ENCODE measurements around the gene SPRED1.

SPRED1 gene
- 0.53 to 7.9 (median 3.1) reads per million in 4 experiments for total RNA-seq

DNA sequence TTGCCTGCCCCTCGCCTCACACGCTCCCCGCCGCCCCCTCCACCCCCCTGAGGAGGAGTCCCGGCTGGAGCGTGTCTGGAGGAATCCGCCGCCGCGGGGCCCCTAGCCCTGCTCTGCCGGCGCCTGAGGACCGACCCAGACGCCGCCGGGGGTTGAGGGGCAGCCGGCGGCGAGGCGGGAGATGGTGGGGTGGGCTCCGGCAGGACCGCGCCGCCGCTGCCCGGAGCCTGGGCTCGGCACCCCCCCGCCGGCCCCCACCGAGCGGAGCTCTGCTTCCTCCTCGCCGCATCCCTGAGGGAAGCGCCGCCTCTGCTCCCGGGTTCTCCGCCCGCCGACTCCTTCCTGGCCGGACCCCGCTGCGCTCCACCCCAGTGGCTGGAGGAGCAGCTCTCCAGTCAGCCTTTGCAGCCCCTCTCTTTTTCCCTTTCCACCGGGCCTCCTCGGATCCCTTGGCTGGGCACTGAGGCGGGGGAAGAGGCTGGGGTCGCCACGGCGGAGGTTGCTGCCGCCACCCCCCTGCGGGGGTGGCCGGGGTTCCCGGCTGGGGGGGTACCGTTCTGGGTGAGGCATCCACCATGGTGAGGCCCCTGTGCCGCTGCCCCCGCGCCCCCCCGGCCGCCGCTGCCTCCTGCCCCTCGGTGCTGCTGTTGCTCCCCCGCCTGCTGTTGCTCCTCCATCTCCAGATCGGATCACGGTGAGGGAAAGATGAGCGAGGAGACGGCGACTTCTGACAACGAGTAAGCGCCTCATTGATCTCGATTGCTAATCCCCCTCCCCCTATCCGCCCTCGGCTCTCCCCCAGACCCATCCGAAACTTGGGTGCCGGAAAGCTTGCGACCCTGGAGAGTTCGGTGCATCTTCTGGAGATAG lies at the start of gene SPRED1:
Gene SPRED1, plus strand, starts transcription at position 356 of the 870 bp plus-strand sequence. Its CDS starts 350 bp downstream, at position 706.
- no peak for DNase-seq

DNA sequence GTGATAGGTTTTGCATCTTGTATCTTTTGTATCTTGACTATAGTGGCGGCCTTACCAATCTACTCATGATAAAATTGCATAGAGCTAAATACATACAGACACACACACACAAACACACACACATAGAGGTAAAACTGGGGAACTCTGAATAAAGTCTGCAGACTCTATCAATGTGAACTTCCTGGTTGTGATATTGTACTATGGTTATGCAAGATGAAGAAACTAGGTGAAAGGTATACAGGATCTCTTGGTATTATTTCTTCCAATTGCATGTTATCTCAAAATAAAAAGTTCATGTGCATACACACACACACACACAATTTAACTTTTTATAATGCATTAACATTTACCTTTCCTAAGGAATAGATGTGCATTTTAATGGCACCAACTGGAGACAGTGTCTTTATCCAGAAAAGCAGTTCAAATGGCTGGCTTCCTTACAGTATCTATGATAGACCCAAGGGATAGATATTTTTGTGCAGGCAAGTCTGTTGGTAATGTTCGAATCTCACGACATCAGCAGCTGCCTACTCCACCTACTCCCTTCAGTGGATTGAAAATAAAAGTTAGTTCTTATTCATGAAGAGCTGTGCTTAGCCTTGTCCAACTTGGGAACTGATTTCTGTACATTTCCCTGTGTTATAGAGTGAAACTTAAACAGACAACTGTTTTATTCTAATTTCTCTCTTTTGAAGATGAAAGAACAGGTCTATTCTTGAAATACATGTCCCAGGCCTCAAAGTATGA lies 46.9 kb upstream of the SPRED1 start:
- DNase-seq: no peak

DNA sequence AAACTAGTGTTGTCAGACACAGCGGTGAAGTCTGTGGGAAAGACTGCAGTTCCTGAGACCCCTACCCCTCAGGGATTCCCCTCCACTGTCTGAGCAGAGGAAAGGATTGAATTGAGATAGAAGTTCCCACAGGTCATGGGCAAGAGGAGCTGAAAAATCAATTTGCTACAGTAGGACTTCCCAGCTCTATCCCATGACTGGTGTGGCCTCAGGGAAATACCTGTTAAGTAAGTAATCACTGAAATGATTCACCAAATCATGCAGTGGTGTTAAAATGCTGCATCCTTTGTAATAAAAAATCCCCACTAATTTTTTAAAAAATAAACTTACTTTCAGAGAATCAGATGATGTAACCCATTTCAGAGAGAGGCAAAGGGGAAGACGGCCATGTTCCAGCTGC lies 45.0 kb upstream of the SPRED1 start:
- no peak for DNase-seq

DNA sequence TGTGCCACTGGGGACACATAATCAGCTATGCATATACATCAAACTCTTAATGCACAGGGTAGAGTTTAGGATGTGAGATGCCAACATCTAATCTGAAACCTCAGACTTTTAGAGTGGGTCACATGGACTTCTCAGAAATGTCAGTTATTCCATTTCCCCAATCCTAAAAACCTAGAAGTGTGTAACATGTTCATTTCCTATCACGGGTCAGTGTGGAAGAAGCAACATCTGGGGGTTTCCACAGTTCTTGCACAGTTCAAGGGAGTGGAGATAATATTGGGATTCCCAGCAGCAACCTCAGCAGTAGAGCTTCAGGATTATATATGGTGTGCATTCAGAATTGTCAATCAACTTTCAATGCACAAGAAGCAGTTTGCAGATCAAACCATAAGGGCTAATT lies 44.4 kb upstream of the SPRED1 start:
- DNase-seq: no peak

DNA sequence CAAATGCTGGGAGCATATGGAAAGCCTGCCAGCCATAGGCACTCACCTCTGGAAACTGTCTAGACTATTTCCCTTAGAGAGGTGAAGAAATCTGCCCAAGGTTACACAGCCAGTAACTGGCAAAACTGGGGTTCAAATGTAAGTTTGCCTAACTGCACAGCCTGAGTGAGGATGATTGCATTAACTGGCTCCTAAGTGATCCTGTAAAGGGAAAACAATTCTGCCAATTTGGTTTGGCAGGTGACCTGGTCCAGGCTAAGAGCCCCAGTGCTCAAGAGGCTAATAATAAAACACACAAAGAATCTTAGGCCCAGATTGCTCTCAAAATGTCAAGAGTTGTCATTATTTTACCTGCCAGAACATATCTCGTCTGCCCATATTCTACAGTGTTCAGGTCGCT lies 43.9 kb upstream of the SPRED1 start:
- DNase-seq: no peak

DNA sequence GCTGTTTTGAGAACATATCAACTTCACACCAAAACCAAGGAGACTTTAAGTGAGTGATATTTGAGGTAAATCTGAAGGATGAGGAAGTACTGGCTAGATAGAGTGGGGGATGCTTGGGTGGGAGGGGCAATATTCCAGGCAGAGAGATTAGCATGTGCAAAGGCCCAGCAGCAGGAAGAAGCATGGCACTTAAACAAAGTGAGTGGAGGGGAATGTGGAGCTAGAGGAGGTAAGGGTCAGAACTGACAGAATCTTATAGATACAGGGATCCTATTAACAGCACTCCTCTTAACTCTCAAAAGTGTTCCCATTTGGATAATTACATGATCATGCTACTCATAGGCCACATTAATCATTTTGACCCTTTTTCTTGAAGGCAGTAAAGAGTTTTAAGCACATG lies 41.4 kb upstream of the SPRED1 start:
- no peak for DNase-seq

DNA sequence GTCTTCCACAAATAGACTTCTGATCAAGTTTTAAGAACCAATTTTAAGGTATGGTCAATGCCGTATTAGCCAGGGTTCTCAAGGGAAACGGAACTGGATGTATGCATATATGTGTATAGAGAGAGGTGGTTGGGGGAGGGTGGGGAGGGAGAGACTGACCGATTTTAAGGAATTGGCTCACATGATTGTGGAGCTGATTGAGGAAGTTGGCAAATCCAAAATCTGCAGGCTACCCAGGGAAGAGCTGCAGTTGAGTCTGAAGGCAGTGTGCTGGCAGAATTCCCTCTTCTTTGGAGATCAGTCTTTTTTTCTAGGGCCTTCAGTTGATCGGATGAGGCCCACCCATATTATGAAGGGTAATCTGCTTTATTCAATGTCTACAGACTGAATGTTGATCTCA lies 40.8 kb upstream of the SPRED1 start:
- DNase-seq: no peak

DNA sequence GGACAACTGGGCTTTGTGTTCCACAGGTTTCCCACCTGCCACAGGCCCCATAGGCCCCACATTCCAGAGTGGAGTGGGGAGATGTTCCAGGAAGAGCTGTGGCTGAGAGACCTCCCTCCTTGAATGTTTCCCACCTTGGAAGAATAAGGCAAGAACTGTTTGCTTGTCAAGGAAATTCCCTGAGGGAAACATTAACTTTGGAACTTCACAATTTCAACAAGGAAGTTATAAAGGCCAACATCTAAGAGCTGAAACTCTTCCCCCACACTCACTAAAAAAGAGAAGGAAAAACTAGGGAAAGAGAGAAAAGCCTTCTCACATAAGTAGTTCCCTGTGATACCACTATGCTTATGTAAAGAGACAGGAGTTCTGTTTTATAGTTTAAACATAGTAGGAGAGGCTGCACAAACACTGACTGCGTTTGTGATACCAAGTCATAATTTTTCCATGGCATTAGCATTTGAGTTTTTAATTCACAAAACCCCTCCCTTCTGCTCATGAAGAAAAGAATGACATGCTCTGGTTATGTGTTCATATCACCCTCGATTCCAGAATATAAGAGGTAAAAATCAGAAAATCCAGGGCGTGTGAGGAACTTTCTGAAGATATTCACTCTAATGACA lies 39.8 kb upstream of the SPRED1 start:
- no peak for DNase-seq

DNA sequence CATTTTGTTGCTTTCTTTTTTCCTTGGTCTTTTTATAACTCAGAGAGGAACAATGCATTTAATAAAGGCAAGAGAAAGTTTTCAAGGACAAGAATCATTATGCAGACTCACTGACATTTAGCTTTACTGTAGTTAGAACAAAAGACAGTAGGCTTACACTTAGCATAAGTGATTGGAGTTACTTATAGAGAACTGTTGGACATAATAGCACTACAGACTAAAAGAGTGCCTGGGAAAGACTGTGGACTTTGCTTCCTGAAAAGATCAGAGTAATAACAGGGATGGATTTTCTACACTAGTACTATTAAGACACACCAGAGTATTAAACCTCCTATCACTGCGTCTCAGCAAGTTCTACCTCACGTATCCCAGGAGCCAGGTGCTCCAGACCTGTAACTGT lies 39.3 kb upstream of the SPRED1 start:
- DNase-seq: no peak

DNA sequence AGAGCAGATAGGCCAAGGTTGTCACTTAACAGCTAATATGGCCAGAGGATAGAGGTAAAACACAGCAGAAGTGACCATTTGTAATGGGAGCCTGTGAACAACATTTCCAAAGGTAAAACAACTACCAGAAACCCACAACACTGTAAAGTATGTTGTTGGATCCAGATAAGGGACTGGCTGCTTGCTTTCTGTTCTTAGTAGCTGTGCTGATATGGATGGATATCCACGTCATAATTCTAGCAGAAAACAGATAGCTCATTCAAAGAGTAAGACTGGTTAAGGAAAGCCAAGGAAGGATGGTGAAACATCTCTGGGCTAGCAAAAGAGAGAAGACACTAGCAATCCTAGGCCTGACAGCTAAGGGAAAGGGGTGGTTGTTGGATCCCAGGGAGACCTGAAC lies 36.9 kb upstream of the SPRED1 start:
- DNase-seq: no peak

DNA sequence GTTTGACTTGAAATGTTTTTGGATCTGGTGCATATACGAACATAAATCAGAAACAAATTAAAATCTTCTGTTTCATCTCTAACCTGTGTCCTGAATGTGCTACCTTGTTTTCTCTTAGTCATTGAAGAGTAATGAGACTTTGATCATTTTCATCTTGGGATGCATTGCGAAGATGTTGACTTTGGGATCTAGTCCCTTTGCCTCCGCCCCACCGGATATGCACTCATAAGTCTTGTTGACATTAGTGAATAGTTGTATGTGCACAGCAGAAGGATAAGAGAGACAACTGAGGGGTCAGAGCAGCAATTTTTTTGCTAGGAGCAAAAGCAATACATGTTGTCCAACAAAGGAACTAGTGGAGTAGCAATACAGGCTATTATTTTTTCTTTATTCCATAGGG lies 35.9 kb upstream of the SPRED1 start:
- no peak for DNase-seq

DNA sequence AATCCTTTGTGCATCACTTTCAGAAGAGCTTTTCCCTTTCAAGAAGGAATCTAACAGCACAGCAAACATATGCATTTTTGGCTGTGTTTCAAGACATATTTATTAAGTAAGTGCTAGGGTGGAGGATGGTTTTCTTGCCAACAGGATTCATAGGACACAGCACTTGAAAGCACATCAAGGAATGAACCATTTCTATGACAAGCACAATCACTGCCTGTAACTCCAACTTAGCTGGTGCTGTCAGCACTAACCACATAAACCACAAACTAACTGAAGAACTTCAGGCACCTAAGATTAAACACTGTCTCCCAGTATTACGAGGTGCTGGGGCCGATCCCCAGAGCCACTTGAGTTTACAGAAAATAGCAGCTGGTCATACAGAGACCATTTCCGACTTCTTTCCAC lies 35.4 kb upstream of the SPRED1 start:
- no peak for DNase-seq

DNA sequence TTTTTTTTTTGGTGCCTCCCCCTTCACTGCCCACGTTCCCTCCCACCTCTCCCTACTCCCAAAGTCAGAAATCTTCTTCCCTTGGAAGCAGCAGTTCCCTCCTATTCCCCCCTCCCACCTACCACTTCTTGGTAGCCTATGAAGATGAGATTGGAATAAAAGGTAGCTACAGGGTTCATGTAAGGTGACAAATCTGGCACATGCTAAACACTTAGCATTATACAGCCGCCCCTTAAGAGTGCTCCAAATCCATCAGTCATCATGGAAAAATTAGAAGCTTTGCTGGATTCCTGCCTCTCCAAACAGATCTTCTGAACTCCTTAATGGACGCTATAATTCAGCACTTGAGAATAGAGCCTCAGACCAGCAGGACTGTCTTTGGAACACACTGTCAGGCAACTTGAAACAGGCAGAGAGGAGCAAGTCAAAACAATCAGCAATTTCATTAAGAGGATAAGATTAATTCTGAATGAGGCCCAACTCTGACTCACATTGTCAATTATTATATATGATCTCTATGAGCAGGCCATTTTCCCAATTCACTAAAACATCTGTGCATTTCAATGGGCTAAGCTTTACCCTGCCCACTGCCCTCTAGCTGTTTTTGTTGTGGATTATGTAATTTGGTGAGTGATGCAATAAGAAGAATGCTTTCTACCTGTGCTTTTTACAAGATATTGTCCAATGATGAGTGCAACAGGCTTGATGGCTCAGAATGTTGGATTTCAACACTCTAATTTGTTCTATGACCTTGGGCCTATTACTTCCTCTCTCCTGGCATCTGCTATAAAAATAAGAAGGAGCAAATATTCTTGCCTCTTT lies 34.6 kb upstream of the SPRED1 start:
- no peak for DNase-seq

DNA sequence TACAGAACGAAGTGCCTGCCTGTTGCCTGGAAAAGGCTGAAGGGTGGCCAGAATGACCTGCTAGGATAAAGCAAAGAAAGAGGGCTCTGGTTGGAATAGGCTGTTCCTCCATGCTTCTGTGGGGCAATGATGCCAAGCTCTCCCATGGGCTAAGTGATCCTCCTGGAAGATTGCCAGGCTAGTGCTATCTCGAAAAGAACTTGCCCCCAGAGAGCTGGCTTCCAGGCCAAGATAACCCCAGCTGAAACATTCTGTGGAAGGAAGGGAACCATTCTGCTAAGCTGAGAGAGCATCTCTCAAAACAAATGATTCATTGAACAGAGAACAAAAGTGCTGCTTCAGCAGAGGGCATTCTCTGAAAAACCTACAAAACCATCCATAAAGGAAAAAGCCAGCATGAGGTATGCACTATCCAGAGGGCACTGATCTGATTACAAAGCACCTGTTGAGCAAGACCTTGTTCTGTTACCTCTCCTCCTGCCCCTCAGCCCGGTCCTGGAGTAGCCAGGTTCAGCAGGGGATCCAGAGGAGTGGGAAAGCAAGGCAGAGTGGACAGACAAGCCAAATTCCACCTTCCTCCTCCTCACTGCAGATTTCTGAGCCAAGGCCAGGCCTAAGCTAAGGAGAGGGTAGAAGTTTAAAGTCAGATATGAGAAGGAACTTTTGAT lies 31.9 kb upstream of the SPRED1 start:
- DNase-seq: no peak

DNA sequence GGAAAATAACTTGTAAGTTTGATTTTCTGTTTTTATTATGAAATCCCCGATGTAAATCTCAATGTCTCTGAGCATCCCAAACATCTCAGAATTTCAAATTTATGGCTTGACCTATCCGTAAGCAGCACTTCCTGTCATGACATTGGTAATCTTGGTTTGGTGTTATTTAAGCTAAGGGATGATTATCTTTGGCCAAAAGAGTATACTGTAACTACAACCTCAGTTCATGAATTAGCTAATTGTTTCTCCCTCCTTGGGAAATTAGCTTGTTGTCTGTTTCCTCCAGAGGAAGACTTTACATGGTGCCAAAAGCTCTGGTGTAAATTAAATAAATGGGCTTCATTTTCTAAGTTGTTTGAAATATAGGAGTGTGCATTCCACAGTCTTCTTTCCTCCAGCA lies 28.1 kb upstream of the SPRED1 start:
- no peak for DNase-seq

DNA sequence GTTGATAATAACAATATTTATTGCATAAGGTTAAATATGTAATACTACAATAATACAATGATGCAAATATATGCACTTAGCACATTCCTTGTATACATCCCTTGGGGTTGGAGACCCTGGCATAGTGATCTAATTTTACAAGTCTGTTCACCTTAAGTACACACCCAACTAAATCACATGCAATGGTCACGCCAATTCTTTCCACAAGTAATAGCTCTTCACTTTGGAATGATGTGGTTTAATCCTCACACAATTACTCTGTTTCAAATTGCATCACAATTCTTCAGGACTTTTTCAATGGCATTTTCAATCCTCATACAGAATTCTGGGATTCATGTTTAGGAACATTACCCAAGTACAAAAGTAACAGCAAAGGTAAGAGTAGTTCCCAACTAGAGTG lies 27.3 kb upstream of the SPRED1 start:
- no peak for DNase-seq

DNA sequence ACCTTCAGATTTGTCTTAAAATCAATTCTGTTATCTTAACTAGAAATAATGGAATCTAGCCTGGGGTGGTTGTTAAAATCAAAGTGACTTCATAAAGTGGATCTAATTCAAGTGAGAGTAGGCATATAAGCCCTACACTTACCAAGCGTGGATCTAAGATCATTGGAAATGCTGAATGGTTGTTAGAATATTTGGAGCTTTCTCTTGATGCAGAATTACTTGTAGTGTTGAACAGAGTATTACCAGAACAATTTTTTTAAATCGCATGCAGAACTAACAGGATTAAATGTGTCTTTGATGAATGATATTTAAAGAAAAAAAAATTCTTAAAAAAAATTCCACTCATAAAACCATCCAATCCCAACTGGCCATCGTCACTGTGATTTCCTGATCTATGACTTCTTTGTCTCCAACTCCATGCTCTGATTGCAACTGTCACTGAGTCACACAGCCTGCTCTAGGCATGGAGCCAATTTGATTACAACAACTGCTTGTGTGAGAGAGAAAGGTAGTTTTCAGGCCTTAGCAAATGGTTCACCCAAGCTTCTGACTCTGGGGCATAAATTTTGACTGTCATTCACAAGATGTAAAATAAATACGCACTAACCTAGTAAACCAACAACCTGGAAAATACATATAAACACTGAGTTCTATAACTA lies 25.9 kb upstream of the SPRED1 start:
- DNase-seq: no peak

DNA sequence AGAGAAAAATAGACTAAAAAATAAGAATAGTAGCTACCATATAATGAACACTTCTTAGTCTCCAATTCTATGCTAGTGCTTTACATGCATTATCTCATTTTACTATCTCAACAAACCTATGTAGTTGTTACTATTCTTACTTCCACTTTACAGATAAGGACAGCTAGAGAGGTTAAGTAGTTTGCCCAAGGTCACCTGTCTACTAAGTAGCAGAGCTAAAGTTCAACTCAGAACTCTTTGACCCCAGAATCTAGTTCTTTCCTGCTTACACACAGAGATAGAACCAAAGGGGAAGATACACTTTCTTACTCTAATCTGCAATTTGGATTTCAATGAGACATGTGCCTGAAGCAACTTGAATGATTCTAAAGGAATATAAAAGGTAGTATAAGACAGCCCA lies 24.7 kb upstream of the SPRED1 start:
- DNase-seq: no peak

DNA sequence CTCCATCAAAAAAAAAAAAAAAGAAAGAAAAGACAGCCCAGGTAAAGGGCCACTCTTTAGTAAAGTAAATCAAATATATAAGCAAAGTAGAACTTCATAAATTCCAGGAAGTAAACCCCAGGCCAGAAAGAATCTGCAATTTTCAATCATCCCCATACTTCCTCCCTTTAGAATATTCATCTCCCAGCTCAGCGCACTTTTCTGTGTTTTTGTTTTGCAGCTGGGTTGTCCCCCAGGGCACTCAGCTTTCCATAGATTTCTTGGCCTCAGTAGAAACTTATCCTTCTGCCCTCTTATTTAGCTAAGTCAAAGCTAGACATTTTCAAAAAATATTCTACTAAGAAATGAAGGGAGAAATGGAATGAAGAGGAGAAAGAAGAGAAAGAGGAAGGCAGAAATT lies 24.0 kb upstream of the SPRED1 start:
- no peak for DNase-seq

DNA sequence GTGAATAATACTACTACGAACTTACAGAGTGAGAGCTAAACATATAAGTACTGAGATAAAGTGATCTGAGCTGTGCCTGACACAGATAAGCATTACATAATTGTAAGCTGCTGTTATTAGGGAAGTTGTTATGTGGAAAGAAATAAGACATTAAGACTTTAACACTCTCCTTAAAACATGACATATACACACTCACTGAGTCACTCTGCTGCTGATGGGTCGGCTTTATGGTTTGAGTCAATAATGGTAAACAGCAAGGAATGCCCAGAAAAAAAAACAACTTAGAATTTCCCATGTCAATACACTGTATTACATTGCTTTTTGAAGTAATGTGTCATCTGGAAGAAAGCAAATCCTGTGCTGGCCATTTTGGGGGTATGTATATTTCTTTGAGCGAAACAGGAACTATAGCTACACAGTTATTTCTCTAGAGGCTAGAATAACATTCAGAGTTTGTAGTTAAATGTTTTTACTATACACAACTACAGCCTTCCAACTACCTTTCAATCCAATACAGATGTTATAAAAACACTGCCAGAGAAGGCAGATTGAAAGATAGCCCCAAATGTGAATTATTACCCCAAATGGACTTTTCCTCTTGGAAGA lies 22.8 kb upstream of the SPRED1 start:
- DNase-seq: no peak

DNA sequence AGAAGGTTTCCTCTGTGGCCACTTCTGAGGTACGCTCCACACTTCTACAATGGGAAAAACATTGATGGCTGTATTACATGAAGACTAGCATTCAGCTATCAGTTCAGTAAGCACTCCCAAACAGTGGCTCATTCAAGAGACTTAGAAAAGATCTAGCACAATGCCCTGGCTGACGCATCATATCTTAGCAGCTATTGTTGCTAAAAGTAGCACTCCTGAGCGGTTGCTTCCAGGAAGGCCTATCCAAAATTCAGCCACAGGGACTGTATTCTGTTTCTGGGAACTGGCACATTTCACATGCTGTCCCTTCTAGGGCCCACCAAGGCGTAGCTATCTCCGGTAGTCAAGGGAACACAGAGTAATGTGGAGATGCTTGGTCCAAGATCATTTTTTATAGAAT lies 21.2 kb upstream of the SPRED1 start:
- no peak for DNase-seq
